ELR (cell line): ENCODE data around the gene PLA2G4B.

Source experiments
- DNase-seq: peaks from one replicate; pipeline ENCODE4 v3.0.0-alpha.2; 2015; ENCODE audit warnings: low read depth

PLA2G4B gene

DNA sequence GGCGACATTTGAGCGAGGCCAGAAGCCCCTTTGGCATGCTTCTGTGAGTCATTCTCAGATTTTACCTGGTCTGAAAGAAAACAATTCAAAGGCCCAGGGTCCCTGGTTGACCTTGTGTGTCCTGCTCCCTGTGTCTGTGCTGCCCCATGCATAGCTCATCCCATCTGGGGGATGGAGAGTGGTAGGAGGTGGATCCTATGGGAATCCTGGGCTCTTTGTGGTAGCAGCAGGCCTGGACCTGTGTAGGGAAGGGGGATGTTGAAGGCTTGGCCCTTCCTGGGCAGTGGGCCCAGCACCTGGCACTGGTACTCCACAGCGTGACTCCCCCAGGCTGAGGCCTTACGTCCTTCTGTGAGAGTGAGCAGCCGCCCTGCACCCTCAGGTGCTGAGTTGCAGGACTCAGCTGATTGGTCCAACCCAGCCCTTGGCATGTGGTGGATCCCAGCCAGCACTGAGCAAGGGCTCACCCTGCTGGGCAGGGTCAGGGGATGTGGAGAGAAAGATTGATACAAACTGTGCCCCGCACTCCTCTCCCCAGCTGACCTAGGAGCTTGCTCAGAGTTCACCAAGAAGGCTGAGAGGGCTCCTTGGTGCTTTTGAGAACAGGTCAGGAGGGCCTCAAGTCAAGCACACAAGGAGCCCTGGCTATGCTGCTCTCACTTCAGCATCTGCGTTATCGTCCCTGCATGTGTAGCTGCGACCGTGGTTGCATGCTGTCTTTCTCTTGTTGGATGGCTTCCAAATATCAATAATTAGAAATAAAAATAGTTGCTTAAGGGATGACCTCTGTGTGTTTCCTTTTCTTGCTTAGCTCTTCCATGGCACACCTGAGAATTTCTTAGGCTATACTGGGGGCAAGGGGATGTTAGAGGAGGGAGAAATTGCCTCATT lies 32.1 kb upstream of the PLA2G4B start:
- DNase-seq: no peak

DNA sequence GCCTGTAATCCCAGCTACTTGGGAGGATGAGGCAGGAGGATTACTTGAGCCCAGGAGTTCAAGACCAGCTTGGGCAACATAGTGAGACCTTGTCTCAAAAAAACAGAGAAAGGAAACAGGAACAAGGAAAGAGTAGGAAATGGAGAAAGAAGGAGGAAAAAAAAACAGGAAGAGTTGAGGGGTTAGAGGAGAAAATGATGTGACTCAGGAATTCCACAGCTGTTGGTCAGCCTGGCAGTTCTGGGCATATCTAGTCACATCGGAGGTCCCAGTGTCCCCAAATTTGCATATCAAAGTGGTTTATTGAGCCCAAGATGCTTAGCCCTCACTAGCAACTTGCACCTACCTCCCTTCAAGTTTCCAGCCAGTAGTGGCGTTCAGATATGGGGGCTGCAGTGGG lies 29.5 kb upstream of the PLA2G4B start:
- peak; percentile 66 for DNase-seq

DNA sequence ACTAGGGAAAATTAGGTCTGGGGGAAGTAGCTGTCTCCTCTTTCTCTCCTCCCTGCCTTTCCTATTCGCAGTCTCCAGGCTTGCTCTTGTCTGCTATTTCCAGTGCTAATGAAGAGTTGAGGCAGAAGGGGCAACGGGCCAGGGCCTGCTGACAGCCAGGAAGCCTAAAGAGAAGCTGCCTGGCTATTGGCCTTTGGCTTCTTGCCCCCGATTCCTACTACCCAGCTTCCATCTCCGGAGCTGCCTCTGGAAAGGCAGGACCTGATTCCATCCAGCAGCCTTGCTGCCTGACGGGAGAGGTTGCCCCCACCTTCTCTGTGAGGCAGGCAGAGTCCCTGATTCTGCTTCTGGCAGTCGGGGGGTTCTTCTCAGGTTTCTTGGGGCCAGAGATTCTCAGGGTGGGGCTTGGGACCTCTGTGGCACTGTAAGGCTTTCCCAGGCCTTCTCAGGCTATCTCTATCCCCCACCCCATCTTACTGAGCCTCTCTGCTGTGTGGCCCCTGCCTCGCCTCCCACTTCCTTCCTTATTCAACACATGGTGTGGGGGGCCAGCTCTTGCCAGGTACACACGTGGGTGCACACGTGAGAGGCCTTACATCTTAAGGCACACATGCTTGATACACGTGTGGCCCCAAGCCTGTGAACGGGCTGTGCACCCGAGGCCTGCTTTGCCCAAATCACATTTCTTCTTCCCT lies 29.0 kb upstream of the PLA2G4B start:
- DNase-seq: no peak

DNA sequence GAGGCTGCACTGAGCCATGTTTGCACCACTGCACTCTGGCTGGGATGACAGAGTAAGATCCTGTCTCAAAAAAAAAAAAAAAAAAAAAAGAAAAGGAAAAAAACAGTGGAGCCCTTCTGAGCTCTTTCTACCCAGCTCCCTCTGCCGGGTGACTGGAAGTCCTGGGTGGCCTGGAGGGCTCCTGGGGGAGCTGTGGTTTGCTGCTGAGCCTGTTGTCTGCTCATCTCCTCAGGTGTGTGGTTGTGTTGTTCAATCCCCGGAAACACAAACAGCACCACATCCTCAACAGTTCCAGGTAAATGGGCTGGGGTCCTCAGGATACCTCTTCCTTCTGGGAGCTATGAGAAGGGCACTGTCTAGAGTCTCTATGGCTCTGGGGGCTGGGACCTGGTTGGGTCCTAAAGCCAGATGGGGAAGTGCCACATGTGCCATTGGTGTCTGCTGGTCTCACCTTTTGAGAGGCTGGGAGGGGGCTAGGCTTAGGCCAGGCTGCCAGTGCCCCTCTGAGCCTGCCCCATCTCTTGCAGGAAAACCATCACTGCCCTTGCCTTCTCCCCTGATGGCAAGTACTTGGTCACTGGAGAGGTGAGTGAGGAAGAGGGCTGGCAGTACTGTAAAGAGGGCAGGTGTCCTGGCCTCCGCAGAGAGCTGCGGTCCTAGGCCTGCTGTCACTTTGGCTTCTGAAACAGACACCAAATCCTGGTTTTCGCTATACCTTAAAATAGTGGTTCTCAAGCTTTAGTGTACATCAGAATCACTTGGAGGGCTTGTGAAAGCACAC lies 27.8 kb upstream of the PLA2G4B start:
- DNase-seq: peak; percentile 57

DNA sequence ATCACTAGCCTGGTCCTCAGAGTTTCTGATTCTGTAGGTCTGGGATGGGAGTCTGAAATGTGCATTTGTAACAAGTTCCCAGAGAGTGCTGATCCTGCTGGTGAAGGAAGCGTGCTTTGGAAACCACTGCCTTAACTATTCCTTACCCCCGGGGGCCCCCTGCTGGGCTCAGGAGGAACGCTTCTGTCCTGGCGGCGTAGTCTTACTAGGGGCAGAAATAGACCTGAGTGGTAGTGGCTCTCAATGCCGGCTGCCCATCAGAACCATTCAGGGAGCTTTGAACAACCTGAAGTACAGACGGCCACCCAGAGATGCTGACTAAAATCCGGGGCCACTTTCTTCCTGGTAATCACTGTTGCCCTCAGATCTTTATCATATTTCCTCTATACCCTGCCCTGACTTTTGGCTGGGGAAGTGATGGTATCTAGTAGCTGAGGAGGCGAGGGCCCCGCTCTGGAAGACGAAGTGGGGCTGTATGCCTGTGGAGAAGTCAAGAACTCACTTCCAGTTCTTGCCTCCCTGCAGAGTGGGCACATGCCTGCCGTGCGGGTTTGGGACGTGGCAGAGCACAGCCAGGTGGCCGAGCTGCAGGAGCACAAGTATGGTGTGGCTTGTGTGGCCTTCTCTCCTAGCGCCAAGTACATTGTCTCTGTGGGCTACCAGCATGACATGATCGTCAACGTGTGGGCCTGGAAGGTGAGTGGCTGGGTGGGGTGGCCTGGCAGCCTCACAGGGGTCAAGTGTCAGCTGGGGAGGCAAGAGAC lies 27.0 kb upstream of the PLA2G4B start:
- DNase-seq: peak; percentile 89

DNA sequence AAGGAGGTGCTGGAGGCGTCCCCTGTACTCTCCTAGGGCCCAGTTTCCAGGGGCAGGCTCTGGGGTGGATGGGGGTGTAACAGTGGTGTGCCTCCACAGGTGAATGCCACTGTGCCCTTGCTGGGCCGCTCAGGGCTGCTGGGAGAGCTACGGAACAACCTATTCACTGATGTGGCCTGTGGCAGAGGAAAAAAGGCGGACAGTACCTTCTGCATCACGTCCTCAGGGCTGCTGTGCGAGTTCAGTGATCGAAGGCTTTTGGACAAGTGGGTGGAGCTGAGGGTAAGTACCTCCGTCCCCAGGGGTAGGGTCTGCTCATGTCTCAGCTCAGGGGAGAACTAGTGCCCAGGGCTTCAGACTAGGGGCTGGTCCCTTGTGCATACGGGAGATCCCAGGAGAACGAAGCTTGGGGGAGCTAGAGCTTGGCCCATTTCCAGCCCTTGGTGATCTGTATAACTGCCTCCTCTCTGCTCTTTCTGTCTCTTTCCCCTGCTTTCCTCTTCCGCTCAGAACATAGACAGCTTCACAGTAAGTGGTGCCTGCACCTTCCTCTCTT lies 25.7 kb upstream of the PLA2G4B start:
- no peak for DNase-seq

DNA sequence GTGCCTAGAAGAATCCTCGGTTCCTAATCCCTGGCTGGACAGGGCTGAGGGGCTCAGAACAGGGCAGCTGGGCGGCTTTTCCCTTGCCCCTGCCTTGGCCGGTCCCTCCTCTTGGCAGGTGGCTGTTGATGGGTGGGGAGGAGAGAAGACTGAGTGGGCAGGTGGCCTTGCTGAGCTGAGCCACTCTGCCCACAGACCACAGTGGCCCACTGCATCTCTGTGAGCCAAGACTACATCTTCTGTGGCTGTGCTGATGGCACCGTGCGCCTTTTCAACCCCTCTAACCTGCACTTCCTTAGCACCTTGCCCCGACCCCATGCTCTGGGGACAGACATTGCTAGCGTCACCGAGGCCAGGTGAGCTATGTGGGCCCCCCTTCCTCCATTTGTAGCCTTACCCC lies 25.2 kb upstream of the PLA2G4B start:
- no peak for DNase-seq

DNA sequence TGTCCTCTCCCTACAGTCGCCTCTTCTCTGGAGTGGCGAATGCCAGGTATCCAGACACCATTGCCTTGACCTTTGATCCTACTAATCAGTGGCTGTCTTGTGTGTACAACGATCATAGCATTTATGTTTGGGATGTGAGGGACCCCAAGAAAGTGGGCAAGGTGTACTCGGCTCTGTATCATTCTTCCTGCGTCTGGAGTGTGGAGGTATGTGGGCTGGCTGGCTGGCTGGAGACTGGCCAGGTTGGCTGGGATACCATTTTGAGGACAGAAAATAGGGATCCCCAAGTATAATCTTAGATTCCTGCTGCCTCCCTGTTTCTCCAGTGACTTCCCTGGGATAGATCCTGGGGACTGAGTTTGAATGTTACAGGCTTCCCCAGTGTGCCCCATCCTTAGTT lies 24.1 kb upstream of the PLA2G4B start:
- no peak for DNase-seq

DNA sequence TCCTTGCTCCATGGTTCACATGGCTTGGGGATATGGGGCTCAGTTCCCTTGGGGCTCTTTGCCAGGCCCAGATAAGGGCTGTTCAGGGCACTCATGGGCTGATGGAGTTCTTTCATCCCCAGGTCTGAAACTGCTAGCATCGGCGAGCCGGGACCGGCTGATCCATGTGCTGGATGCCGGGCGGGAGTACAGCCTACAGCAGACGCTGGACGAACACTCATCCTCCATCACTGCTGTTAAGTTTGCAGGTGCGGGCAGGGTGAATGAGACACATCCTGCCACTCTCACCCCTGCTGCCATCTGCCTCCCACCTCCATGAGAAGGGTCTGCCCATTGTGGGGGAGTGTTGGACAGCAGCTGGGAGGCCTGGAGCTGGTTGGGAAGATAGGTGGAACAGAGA lies 21.9 kb upstream of the PLA2G4B start:
- no peak for DNase-seq

DNA sequence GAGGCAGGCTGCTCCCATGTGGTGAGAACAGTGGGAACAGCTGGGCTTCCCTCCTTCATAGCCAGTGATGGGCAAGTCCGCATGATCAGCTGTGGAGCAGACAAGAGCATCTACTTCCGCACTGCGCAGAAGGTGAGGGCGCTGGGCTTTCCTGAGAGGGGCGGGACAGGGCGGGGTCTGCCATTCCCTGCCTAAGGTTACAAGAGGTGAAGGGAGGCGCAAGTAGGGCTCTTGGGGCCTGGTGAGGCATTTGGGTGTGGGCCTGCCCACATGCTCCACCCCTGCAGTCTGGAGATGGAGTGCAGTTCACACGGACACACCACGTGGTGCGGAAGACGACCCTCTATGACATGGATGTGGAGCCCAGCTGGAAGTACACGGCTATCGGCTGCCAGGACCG lies 21.3 kb upstream of the PLA2G4B start:
- DNase-seq: no peak

DNA sequence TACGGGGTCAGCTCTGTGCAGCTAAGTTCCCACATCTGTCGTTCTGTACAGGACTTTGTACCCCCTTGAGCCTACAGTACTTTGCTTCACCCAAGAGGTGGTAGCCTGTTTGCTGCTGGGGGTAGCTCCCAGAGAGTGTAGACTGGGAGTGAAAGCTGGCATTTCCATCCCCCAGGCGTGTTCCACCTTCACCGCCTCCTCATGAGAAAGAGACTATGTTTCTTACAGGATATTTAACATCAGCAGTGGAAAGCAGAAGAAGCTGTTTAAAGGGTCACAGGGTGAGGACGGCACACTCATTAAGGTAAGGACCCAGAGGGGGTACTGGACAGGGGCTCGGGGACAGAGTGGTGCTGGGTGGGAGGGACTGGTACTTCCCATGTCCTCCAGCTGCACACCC lies 20.9 kb upstream of the PLA2G4B start:
- no peak for DNase-seq

DNA sequence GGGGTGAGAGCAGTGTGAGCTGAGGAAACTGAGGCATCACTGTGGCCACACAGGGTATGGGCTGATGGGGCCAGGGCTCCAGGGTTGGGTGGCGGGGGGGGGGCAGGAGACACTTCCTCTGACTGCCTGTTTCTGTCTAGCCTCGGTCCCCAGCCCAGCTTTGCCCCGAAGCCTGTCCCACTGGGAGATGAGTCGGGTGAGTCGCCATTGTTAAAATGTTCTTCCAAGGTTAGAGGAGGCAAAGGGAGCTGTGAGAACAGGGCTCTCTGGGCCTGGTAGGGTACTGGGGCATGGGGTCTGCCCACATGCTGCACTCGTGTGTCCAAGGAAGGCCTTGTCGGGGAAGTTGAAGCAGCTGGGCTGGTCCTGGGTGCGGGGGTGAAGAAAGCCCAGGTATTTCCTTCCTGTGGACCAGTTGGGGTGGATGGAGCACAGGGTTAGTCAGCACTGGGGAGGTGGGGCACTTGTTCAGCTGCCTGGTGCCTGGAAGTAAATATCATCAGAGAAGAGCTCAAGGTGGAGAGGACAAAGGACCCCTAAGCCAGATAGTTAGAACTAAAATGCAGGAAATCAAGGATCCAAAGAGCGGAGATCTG lies 19.1 kb upstream of the PLA2G4B start:
- DNase-seq: no peak

DNA sequence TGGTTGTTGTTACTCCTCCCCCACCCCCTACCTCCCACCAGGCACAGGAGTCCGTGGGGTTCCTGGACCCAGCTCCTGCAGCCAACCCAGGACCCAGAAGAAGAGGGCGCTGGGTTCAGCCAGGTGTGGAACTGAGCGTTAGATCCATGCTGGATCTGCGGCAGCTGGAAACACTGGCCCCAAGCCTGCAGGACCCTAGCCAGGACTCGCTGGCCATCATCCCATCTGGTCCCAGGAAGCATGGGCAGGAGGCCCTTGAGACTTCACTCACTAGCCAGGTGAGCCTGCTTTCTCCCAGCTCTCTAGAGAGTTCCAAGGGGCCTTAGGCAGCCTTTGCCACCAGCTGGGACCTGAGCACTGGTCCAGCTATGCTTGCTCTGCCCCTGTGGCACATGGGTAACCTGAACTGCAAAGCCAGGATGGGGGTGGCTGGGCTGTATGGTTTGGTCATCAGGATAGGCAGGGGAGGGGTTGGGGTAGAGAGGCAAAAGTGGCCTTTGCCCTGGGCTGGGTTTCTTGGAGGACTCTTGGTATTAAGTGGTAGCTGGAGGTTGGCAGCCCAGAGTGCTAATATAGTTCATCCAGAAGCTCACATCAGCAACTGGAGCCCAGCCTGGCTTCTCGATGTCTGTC lies 17.7 kb upstream of the PLA2G4B start:
- DNase-seq: no peak

DNA sequence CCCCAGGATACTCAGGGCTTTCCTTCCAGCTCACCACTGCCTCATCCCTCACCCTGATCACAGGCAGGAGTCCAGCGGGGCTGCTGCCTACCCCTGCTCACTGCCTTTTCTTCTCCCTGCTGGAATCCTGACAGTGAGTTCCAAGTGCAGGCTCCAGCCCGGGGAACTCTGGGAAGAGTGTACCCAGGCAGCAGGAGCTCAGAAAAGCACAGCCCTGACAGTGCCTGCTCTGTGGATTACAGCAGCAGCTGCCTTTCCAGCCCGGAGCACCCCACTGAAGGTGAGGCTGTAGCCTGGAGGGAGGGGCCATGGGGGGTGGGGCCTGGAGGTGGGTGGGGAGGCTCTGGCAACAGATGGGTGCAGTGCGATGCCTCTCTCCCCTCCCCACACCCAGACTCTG lies 16.8 kb upstream of the PLA2G4B start:
- no peak for DNase-seq

DNA sequence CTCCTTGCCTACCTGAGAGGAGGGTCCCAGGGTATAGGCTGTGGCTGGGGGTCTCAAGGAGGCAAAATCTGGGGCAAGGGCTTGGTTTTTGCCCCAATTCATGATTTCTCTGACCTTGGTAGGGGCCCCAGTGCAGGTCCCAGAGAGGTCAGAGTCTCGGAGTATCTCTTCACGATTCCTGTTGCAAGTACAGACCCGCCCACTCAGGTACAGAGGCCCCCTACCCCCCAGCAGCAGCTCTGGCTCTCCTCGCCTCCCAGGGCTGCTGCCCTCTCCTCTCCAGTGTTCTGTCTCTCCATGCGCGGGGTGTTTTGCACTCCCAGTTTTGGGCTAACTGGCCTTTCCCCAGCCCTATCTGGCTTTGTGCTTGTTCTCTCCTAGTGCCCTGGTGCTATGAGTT lies 16.2 kb upstream of the PLA2G4B start:
- no peak for DNase-seq

DNA sequence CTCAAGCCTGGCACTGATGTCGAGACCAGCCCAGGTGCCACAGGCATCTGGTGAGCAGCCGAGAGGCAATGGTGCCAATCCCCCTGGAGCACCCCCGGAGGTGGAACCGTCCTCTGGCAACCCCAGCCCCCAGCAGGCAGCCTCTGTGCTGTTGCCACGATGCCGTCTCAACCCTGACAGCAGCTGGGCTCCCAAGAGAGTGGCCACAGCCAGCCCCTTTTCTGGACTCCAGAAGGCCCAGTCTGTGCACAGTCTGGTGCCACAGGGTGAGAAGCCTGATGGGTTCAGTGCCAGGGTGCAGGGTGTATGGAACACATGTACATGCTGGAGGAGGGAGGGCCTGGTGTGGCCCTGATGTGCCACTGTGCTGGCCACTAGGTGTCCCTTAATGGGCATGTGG lies 15.7 kb upstream of the PLA2G4B start:
- DNase-seq: no peak

DNA sequence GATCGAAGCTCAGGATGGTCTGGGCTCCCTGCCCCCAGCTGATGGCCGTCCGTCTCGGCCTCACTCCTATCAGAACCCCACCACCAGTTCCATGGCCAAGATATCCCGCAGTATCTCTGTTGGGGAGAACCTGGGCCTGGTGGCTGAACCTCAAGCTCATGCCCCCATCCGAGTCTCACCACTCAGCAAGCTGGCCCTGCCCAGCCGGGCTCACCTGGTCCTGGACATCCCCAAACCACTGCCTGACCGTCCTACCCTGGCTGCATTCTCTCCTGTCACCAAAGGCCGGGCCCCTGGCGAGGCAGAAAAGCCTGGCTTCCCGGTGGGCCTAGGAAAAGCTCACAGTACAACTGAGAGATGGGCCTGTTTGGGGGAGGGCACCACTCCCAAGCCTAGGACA lies 15.1 kb upstream of the PLA2G4B start:
- no peak for DNase-seq

DNA sequence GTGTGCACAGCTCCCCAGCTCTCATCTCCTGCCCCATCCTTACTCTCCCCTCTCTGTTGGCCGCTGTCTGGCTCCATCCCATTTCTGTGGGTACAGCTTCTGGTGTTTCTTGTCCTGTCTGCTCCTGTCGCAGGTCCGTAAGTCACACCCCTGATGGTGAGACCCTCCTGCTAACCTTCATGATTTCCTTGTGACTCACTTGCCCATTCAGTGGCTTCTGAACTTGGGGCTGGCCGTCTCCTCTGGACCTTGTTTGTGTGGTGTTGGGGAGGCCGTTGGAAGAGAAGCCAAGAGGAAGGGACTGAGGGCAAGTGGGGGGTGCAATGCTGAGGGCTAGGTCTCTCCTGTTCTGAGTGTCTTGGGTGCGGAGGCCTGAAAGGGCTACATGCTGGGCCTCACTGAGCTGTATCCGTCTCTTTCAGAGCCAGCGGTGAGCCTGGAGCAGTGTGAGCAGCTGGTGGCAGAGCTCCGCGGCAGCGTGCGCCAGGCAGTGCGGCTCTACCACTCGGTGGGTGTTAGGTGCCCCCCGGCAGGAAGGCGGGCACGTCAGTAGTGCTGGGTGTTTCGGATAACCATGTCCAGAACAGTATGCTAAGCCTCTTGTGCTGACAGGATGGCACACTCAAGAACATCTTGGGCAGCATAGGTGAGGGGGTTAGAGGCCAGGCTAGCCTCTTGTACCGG lies 14.4 kb upstream of the PLA2G4B start:
- DNase-seq: no peak

DNA sequence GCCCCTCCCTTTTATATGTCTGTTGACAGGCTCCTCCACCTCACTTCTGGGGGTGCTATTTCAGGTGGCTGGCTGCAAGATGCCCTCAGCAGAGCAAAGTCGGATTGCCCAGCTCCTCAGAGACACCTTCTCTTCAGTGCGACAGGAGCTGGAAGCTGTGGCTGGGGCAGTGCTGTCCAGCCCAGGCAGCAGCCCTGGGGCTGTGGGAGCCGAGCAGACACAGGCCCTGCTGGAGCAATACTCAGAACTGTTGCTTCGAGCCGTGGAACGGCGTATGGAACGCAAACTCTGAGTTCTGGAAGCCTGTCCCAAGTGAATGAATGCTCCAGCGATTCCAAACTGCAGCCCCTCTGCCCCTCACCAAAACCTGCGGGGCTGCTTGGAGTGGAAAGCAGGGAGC lies 13.5 kb upstream of the PLA2G4B start:
- no peak for DNase-seq
